ENCODE results near the gene GRXCR2.

- no peak for TF ChIP-seq EZH2phosphoT487 (IDR thresholded peaks at IDR 0.05; ENCODE audit: insufficient read depth, low read depth)
- TF ChIP-seq EZH2 (IDR thresholded peaks at IDR 0.05; ENCODE audit: insufficient read depth, poor library complexity, severe bottlenecking), result no peak
These were observed 38.3 kb downstream of the GRXCR2 start for GRCh38 chr5:145834554-145834916.
